Muscle layer of colon (tissue), 2 donors: Measurements from ENCODE around the gene SP140L.
A peak's percentile ranks its signal among the peaks of the same experiment; 100 is the strongest.

Experiments used
- H3K27ac ChIP-seq: one replicate; pipeline ENCODE4 v1.7.0; 2013; ENCODE audit warnings: low read depth, mild to moderate bottlenecking, low read length, moderate library complexity
- H3K27me3 ChIP-seq, 2 donors: one replicate each; pipeline ENCODE4 v1.7.0; 2013; ENCODE audit warnings: low read length in 2 of 2, mild to moderate bottlenecking in 2 of 2; ENCODE audit not compliant: insufficient read depth in 2 of 2, control insufficient read depth in 1 of 2
- H3K36me3 ChIP-seq: one replicate; pipeline ENCODE4 v1.7.0; 2013; ENCODE audit warnings: mild to moderate bottlenecking, low read length; ENCODE audit not compliant: insufficient read depth
- H3K4me1 ChIP-seq: one replicate; pipeline ENCODE4 v1.7.0; 2013; ENCODE audit warnings: mild to moderate bottlenecking, low read length; ENCODE audit not compliant: insufficient read depth
- H3K4me3 ChIP-seq, 2 donors: one replicate each; pipeline ENCODE4 v1.7.0; 2013; ENCODE audit warnings: low read length in 2 of 2, low read depth in 1 of 2, mild to moderate bottlenecking in 1 of 2, moderate library complexity in 1 of 2
- H3K9ac ChIP-seq: one replicate; pipeline ENCODE4 v1.7.0; 2013; ENCODE audit warnings: low read length
- H3K9me3 ChIP-seq: one replicate; pipeline ENCODE4 v1.7.0; 2013; ENCODE audit warnings: mild to moderate bottlenecking, low read length
- donor health status: abdominal sarcoma.
- donor health status: Adenocarcinoma of cecum.

The SP140L gene

DNA sequence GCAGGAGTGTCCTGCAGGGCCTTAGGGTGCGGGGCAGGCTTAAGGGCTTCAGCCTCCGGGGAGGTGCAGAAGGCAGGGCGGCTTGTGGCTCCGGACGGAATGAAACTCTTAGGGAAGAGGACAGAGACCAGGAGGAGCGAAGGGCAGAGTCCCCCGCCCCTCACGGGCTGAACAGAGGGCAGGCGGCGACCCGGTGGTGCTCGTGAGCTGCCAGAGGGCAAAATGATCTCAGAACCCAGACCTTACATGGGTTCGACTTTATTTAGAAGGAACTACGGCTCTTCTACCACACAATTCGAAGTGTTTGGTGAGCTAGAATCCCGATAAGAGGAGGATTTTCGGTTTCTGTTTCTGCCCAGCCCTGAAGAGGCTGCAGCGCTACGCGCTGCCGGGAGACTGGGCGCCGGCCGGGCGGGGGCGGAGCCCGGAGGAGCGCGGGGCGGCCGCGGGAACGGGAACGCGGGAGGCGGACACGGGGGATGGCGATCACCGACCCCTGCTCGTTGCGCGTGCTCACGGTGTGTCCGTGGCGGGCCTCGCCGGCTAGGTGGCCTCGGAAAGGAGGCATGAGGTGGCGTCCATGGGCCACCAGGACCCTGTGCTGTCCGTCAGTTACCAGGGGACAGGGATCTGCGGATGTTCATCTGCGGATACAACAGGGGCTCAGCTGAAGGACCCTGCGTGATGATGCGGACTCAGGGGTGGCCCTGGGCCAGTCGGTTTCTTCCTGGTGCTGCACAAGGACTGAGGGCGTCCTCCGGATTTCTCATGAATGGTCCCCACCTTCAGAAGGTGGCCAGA, 84.8 kb downstream of the SP140L start:
- Histone ChIP-seq H3K27ac (peak overlapping the region; percentile 94), H3K4me1 (peaks cover 29% of the 10 kb centered on the region), H3K36me3 (no peaks in the 10 kb centered on the region)

GRCh38 chr2:230412371-230412711, 85.3 kb downstream of the SP140L start:
- Histone ChIP-seq H3K9ac (peak overlapping the region; percentile 92), H3K9me3 (no peaks in the 10 kb centered on the region), H3K36me3 (no peaks in the 10 kb centered on the region), H3K4me3 (peak overlapping the region; percentile 78 to 88), H3K27ac (peak overlapping the region; percentile 94), H3K27me3 (no peaks in the 10 kb centered on the region), H3K4me1 (peaks cover 30% of the 10 kb centered on the region)

More for the DNA sequence above, 84.8 kb downstream of the SP140L start:
- peak overlapping the region; percentile 92 for H3K9ac ChIP-seq
- peak overlapping the region; percentile 78 to 88 for H3K4me3 ChIP-seq
- no peaks in the 10 kb centered on the region for H3K27me3 ChIP-seq
- no peaks in the 10 kb centered on the region for H3K9me3 ChIP-seq

GRCh38 chr2:230412846-230413245, 85.9 kb downstream of the SP140L start:
- Histone ChIP-seq H3K9ac (no peak overlapping the region), H3K27me3 (no peaks in the 10 kb centered on the region), H3K9me3 (no peaks in the 10 kb centered on the region), H3K36me3 (no peaks in the 10 kb centered on the region), H3K4me3 (peak overlapping the region in 1 of 2 donors; percentile 78), H3K4me1 (peaks cover 35% of the 10 kb centered on the region), H3K27ac (no peak overlapping the region)

GRCh38 chr2:230413479-230413878, 86.5 kb downstream of the SP140L start:
- Histone ChIP-seq H3K27me3 (no peaks in the 10 kb centered on the region), H3K27ac (no peak overlapping the region), H3K9ac (no peak overlapping the region), H3K36me3 (no peaks in the 10 kb centered on the region), H3K4me1 (peaks cover 41% of the 10 kb centered on the region), H3K4me3 (no peak overlapping the region), H3K9me3 (no peaks in the 10 kb centered on the region)

DNA sequence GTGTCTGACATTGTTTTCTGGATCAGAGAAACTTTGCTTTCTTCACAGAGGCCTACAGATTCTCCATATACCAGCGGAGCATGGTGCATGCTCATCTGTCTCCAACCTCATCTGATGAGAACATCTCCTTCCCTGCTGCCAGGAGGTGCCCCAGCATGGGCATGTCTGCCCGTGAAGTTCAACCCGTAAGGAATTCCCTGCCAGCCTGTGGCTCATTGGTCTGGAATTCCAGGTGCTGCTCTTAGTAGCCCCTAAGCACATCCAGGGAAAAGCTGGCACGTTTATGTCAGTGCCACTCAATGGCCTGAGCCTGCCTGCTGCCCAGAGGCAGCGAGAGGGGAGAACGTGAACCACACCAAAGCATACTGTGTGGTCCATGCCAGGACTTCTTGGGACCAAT, 87.3 kb downstream of the SP140L start:
- Histone ChIP-seq H3K27me3 (no peaks in the 10 kb centered on the region), H3K4me3 (no peak overlapping the region), H3K27ac (no peak overlapping the region), H3K9ac (no peak overlapping the region), H3K36me3 (no peaks in the 10 kb centered on the region), H3K4me1 (peaks cover 46% of the 10 kb centered on the region), H3K9me3 (no peaks in the 10 kb centered on the region)

DNA sequence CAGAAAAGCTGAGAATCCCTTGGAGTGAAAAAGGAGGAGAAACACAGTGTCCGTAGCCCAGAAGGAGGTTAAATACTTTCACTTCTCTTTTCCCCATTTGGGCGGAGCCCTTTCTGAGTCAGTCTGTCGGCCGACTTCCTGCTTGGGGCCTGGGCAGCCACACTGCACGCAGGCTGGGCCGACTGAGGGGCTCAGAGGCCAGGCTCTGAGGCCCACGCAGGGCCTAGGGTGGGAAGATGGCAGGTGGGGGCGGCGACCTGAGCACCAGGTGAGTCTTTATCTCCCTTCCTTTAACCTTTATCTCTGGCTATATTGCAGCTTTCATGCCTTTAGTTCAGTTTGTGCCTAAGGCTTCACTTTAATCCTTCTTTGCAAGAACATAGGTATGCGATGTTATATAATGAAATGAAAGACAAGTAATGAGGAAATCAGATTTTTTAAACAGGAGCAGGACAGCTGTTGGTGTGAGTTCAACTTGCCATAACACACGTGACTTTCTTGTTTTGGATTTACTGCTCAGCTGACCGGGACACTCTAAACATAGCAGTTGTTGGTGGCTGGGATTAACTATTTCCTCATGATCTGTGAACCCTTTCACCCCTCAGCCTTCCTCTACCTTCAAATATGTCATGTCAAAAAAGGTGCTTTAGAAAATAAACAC, 89.2 kb downstream of the SP140L start, which contains the start of gene SP100:
SP100 (plus strand) TSS at position 141 of the 661 bp plus-strand sequence; CDS start at position 237, 96 bp downstream.
- Histone ChIP-seq H3K27me3 (no peaks in the 10 kb centered on the region), H3K4me3 (peak within 1 kb of the TSS; percentile 38 to 90), H3K4me1 (peaks cover 37% of the 10 kb centered on the region), H3K36me3 (peaks cover 3% of the 10 kb centered on the region), H3K9ac (peak within 1 kb of the TSS; percentile 91), H3K27ac (peak within 1 kb of the TSS; percentile 78), H3K9me3 (no peaks in the 10 kb centered on the region)

GRCh38 chr2:230417436-230417835, 90.4 kb downstream of the SP140L start:
- H3K9ac ChIP-seq, result no peak overlapping the region
- H3K27ac ChIP-seq, result no peak overlapping the region
- peak overlapping the region in 1 of 2 donors; percentile 90 for H3K4me3 ChIP-seq
- no peaks in the 10 kb centered on the region for H3K9me3 ChIP-seq
- peaks cover 3% of the 10 kb centered on the region for H3K36me3 ChIP-seq
- H3K27me3 ChIP-seq, result no peaks in the 10 kb centered on the region
- H3K4me1 ChIP-seq, result peaks cover 31% of the 10 kb centered on the region

GRCh38 chr2:230418341-230419016, 91.5 kb downstream of the SP140L start:
- H3K4me3 ChIP-seq, result no peak overlapping the region
- peaks cover 29% of the 10 kb centered on the region for H3K4me1 ChIP-seq
- H3K9me3 ChIP-seq, result no peaks in the 10 kb centered on the region
- no peak overlapping the region for H3K9ac ChIP-seq
- H3K27ac ChIP-seq, result no peak overlapping the region
- H3K27me3 ChIP-seq, result no peaks in the 10 kb centered on the region
- H3K36me3 ChIP-seq, result peaks cover 3% of the 10 kb centered on the region

DNA sequence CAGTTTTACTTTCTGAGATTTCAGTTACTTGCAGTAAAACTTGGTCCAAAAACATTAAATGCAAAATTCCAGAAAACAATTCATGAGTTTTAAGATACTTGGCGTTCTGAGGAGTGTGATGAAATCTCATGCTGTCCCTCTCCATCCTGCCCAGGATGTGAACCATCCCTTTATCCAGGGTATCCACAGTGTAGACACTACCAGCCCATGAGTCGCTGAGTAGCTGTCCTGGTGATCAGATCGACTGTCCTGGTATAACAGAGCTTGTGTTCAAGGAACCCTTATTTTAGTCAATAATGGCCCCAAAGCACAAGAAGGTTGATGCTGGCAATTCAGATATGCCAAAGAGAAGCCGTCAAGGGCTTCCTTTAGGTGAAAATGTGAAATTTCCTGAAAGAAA, 92.2 kb downstream of the SP140L start:
- no peaks in the 10 kb centered on the region for H3K27me3 ChIP-seq
- no peak overlapping the region for H3K9ac ChIP-seq
- H3K27ac ChIP-seq, result no peak overlapping the region
- H3K4me3 ChIP-seq, result no peak overlapping the region
- peaks cover 3% of the 10 kb centered on the region for H3K36me3 ChIP-seq
- peaks cover 36% of the 10 kb centered on the region for H3K4me1 ChIP-seq
- H3K9me3 ChIP-seq, result no peaks in the 10 kb centered on the region

DNA sequence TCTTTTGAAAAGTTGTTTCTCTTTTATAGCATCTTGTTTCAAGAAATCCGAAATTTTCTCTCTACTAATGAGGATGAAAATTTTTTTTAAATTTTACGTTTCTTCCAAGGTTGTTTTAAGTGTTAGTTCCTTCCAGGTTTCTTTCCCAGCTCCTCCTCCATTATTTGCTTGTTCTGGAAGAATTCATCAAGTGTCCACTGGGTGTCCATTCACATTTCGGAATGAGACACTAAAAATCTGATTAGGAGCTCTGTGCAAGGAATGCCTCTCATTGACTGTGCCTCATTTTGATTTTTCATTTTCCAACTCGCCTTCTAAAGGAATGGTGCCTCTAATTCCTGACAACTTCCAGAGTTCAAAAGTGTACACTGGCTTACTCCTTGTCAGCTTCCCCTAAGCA, 95.2 kb downstream of the SP140L start:
- Histone ChIP-seq H3K27ac (no peak overlapping the region), H3K4me3 (no peak overlapping the region), H3K27me3 (no peaks in the 10 kb centered on the region), H3K9me3 (no peaks in the 10 kb centered on the region), H3K9ac (no peak overlapping the region), H3K36me3 (peaks cover 3% of the 10 kb centered on the region), H3K4me1 (peaks cover 25% of the 10 kb centered on the region)

- Histone ChIP-seq H3K36me3 (peaks cover 3% of the 10 kb centered on the region), H3K27me3 (no peaks in the 10 kb centered on the region), H3K9ac (no peak overlapping the region), H3K4me1 (peaks cover 8% of the 10 kb centered on the region), H3K27ac (no peak overlapping the region), H3K9me3 (no peaks in the 10 kb centered on the region), H3K4me3 (no peak overlapping the region)
Measured at GRCh38 chr2:230423851-230424458, 97.0 kb downstream of the SP140L start.
